ENCODE measurements around the gene VCL. TPM values are rescaled to one million over a fixed set of nuclear protein-coding genes. Genes with fewer than 3 reads are reported as not detected.
A peak's percentile ranks its signal among the peaks of the same experiment; 100 is the strongest.
"Not testable (repeated sequence)": the region's sequence is repeated elsewhere in the genome, so short reads cannot be mapped to it uniquely, and the experiment has no call there.

VCL gene
- total RNA-seq, 1 donor from 2014 or later = 284 TPM

DNA sequence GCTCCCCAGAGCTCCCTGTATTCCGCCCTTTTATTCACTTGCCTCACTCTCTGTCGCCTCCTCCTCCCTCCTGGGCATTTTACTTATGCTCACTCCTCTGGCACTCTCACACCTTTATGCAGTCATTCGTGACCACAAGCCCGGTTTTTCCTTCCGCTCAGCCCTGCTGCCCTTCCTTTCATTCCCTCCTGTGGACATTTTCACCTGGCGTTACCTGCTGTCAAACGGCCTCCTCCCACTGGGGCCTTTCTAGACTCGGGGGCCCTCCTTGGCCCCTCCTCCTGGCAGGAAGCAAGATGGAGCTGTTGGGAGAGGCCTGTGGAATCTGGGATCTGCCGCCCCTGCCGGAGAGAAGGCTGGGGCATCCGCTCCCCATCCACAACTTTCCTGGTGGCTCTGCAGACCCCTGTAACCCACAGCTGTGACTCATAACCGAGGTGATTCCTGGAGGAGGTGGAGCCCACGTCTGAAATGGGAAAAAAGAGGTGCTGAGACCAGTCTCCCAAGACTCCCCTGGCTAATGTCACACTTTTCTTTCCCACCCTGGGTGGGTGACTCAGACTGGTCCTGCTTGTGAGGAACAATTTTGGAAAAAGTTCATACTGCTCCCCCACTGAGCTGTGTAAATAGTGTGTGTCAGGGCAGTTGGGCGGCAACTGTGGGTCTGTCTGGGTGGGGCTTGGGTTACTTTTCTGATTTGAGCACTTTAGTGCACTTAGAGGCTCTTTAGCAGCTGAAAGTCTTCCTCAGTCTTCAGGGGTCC, 1.2 kb downstream of the VCL start:
- peak; percentile 80 for DNase-seq (ENCODE audit: low spot score)
- intact Hi-C loops (cut with DNase I) = loop anchor here (5.0 kb wide), 4 partner anchors 38 to 112 kb away; no protein-coding TSS in a partner anchor

DNA sequence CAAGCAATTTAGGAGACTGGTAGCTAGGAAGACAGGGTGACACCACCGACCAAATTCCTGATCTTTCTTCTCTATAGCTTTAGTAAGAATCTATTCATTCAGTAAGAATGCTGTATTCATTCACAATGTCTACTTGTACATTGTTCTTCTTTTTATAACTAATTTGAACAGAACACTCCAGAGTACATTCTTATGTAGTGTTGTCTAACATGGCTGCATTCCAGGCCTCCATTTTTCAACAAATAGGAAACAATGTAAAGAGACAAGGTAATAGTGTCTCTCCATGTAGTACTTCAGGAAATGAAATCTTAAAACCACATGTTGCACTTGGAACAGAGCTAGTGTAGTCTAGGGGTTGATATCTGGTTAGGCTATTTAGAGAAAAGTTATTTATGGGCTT, 1.8 kb downstream of the VCL start:
- DNase-seq (ENCODE audit: low spot score) = no peak
- intact Hi-C loops (cut with DNase I) = loop anchor here (5.0 kb wide), 4 partner anchors 38 to 112 kb away; no protein-coding TSS in a partner anchor

DNA sequence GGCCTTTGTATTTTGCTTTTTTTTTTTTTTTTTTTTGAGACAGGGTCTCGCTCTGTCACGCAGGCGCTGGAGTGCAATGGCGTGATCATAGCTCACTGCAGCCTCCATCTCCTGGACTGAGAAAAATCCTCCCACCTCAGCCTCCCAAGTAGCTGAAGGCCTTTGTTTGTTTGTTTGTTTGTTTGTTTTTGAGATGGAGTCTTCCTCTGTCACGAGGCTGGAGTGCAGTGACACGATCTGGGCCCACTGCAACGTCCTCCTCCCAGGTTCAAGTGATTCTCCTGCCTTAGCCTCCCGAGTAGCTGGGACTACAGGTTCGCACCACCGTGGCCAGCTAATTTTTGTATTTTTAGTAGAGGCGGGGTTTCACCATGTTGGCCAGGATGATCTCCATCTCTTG, 2.3 kb downstream of the VCL start:
- DNase-seq (ENCODE audit: low spot score); intact Hi-C loops (cut with DNase I): not testable (repeated sequence)

DNA sequence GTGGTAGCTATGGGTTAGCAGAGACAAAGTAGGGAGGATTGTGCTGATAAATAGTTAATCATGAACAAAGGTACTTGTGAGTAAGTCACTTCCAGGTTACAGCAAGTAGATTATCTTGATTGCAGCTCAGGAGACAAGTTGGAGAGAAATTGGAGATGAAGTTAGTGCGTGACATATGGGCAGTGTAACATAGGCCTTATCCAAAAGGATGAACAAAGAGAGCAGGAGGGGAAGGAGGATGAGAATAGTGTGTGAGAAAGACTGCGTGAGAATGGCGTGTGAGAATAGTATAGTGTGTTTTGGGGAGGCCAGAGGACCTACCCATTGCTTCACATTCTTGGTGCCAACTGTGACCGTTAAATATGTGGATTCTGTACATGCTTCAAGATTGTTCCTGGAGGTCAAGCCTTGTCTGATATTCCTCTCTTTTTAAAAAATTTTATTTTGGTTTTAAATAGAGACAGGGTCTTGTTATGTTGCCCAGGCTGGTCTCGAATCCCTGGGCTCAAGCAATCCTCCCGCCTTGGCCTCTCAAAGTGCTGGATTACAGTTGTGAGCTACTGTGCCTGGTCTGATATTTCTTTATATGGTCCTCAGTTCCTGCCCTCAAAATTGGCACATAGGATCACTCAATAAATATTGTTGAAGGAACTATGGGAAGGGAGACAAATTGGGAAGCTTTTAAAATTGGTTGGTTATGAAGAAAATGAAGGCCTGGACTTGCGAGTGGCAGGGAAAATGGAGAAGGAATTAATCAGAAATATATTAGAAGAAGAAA, 3.2 kb downstream of the VCL start:
- no peak for DNase-seq (ENCODE audit: low spot score)
- intact Hi-C loops (cut with DNase I) = no loop called here

DNA sequence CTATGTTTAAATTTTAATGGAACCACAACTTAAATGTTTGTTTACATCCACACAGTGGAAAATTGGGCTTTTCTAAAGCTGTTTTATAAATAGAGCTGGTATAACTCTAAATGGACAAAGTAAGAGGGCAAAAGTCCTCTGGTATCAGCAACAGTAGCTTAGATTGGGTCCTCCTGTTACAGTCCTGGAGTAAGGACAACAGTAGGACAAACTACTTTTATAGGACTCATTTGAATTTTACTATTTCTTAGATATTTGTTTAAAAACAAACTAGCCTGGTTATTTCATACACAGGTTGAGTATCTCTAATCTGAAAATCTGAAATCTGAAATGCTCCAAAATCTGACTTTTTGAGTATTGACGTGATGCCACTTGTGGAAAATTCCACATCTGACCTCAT, 8.4 kb downstream of the VCL start:
- intact Hi-C loops (cut with DNase I) = no loop called here
- no peak for DNase-seq (ENCODE audit: low spot score)

DNA sequence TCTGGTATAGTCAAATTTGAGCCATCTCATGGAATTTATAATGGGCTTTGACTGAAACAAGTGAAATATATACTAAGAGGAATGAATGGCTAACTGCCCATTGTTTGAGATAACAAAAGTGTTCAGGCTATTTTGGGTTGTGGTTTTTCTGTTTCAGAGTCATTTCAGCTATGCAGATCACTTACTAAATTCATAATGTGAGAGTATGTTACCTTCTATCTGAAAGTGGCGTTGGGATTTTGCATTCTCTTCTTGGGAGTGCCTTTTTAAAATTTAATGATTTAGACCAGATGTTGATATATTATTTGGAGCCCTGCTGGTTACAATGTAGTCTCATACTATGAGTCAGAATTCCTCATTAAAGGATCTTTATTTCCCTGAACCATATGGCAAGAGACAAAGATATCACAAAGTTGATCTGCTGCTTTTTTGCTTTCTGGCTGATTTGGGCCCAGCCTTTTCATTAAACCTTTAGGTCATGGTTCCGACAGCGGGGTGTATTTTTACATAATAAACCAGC, 10.4 kb downstream of the VCL start:
- DNase-seq (ENCODE audit: low spot score) = no peak
- intact Hi-C loops (cut with DNase I) = no loop called here

DNA sequence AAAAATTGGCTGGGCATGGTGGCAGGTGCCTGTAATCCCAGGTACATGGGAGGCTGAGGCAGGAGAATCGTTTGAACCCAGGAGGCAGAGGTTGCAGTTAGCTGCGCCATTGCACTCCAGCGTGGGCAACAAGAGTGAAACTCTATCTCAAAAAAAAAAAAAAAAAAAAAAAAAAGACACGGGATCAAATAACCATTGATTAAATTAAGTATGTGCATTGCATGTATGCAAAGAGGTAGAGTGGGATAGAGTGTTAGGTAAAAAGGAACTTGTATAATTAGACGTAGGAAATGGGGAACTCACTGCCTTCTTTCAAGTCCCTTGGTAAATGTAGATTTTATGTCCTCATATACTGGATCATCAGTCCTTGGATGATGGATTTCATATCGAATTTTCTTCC, 13.1 kb downstream of the VCL start:
- intact Hi-C loops (cut with DNase I) = no loop called here
- no peak for DNase-seq (ENCODE audit: low spot score)

DNA sequence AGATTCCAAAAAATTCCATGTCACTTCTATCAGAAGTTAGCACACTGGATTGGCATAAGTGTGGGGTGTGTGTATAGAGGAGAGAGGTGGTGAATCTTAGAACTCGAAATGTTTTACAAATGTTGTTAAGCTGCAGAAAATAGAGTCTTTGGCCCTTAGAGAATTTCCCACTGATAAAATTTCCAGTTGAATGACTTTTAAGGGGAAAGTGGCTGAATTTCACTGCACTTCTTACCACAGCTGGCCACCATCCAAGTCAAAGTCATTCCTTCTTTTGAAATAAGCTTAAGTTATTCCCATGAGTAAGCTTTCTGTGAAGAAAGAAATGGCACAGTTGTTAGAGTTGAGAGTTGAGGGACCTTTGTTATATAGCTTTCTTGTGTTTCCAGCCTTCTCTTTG, 13.9 kb downstream of the VCL start:
- DNase-seq (ENCODE audit: low spot score) = no peak
- intact Hi-C loops (cut with DNase I) = no loop called here

DNA sequence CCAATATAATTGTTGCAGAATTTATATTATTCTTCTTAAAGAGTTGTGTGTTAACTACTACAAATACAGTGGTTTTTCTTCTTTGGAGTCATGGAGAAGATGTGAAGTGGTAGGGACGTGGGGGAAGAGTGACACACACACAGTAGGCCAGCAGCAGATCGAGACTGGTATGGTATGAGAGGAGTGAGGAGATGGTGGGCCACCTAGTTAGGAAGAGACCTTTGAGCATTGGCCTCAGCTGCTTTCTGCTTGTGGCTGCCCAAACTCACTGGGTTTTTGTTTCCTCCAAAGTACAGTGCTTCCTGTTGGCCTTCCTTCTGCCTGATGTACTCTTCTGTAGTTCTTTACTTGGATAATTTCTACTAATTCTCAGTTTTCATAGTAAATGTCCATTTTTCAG, 14.6 kb downstream of the VCL start:
- DNase-seq (ENCODE audit: low spot score) = no peak
- intact Hi-C loops (cut with DNase I) = no loop called here

DNA sequence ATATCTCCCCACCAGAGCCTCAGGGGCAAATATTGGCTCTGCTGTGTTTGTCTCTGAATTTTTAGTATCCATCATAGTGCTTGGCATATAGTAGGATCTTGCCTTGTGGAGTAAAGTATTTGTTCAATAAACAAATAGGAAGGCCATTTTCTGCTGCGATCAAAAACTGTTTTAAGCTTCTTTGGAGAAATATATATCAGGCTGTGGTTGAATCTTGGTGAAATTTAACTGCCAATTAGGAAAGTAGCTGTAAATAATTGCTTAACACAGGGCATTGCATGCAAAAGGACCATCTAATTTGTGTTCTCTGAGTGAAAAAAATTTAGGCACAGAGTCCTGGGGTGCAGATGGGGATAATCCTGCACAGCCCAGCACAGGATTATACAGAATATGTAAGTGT, 15.1 kb downstream of the VCL start:
- intact Hi-C loops (cut with DNase I) = no loop called here
- DNase-seq (ENCODE audit: low spot score) = no peak

DNA sequence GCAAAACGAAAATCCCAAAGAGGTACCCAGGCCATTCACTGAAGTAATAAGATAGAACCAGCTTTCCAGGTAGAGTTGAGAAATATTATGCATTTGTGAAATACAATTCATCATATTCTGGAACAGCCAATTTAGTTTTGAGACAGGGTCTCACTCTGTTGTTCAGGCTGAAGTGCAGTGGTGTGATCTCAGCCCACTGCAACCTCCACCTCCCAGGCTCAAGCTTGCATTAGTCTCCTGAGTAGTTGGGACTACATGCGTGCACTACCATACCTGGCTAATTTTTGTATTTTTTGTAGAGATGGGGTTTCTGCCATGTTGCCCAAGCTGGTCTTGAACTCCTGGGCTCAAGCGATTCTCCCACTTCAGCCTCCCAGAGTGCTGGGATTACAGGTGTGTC, 16.7 kb downstream of the VCL start:
- intact Hi-C loops (cut with DNase I); DNase-seq (ENCODE audit: low spot score): not testable (repeated sequence)

DNA sequence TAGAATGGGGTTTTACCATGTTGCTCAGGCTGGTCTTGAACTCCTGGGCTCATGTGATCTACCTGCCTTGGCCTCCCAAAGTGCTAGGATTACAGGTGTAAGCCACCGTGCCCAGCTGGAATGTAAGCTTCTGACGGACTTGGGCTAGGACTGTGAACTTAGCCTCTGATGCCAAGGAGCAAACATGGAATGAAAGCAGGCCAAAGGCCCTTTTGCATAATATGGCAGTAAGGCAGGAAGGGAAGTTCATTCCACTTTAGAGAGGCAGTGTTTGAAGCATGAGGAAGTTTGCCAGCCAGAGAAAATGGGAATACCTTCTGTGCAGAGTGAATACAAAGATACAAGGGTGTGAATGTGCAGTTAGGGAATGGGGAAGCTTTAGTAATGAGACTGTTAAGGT, 20.3 kb downstream of the VCL start:
- DNase-seq (ENCODE audit: low spot score) = no peak

DNA sequence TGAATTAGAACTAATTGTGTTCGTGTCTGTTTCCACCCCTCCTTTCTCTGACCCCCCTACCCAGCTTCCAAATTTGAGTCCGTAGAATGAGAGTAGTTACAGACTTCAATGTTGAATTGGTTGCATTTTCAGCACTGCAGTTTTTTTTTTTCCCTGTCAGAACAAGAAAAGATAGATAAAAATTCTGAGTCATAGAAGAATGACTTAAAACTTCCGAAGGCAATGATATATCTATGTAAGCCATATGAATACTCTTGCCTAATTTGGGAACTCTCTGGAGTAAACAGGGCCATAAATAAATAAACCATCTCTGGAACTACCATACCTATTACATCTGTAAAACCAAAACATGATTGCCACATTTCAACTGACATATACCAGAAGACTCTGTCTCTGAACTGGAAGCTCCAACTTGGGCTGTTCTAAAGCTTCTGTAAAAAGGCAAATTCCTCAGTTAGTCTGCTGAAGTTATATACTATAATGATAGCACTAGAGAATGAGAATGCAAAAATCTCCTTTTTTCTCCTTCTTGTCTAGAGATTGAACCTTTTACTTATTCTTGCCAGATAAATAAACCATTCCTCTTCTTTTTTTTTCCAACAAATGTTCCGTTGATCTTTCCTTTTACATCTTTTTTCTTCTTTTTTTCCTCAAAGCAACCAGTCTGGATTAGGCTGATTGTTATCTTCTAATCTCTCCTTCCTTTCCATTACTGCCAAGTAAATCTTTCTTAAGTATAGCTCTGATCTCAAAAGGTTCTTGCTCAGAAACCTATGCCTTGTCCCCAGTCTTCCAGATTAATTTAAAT, 23.5 kb downstream of the VCL start:
- intact Hi-C loops (cut with DNase I) = no loop called here
- no peak for DNase-seq (ENCODE audit: low spot score)

More for the DNA sequence above, 20.3 kb downstream of the VCL start:
- intact Hi-C loops (cut with DNase I) = no loop called here

DNA sequence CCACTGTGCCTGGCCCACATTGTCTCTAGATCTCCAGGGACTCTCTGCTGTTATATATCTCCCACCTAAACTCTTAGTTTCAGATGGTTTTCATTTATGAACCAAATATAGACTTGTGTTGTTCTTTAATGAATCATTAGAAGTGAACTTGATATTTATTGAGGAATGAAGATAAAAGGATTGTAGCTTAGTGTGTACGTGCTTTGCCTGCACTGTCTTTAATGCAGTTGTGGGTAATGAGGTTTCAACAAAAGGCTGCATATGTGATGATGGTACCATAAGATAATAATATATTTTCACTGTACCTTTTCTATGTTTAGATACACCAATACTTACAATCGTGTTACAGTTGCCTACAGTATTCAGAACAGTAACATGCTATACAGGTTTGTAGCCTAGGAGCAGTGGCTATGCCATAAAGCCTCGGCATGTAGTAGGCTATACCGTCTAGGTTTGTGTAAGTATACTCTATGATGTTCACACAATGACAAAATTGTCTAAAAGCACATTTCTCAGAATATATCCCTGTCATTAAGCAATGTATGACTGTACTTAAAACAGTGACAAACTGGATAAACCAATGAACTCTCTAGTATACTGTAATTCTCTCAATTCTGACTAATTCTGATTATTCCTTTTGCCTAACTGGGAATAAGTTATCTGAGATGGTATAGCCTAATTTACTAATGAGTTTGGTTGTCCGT, 25.2 kb downstream of the VCL start:
- no peak for DNase-seq (ENCODE audit: low spot score)
- intact Hi-C loops (cut with DNase I) = no loop called here

DNA sequence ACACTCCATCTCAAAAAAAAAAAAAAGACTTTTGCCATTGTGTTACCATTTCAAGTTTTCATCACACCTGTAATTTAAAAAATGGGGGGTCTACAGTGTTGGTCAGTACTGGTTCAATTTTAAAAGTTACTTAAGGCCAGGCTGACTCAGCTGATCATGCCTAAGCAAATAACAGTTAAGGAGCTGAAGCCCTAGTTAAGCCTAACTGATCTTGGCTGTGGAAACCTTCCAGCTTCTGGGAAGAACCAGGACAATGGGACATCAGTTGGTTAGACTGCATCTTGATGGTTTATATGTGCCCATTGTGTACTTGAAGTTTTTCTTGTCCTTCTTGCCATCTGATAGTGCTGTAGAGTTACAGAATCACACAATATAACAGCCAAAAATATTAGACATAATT, 26.7 kb downstream of the VCL start:
- no peak for DNase-seq (ENCODE audit: low spot score)
- intact Hi-C loops (cut with DNase I) = no loop called here

DNA sequence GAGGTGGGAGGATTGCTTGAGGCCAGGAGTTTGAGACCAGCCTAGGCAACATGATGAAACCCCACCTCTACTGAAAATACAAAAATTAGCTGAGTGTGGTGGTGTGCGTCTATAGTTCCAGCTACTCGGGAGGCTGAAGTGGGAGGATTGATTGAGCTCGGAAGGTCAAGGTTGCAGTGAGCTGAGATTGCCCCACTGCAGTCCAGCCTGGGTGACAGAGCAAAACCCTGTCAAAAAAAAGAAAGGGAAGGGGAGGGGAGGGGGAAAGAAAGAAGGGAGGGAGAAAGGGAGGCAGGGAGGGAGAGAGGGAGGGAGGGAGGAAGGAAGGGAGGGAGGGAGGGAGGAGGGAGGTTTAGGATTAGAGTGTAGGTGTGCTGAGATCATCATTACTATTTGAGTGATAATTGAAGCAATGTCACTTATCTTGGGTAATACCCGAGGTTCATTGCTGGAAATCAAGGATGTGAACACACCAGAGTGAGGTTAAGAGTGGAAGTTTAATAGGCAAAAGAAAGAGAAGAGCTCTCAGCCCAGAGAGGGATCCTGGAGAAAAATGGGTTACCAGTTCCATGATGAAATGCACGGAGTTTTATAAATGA, 27.6 kb downstream of the VCL start:
- no peak for DNase-seq (ENCODE audit: low spot score)
- intact Hi-C loops (cut with DNase I) = no loop called here

DNA sequence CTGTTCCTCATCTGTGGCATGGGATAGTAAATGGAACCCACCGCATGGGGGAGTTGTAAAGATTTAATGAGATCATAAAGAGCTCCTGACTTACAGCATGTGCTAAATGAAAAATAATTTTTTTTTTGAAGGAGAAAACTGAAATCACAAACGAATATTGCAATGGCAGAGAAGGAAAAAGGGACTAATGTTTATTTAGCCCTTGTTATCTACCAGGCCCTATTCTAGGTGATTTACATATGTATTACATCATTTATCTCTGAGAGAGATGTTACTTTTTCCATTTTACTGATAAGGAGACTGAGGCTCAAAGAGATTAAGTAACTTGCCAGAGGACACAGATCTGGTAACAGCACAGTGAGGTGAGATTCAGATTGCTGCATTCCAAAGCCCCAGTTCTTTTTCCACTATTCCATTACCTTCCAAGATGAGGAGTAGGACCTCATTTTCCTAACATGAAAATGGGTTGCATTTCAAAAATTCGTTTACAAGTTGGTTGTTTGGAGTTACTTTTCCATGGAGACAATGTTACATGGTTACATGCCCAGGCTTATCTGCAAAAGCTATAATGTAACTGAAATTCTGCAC, 28.6 kb downstream of the VCL start:
- no peak for DNase-seq (ENCODE audit: low spot score)

DNA sequence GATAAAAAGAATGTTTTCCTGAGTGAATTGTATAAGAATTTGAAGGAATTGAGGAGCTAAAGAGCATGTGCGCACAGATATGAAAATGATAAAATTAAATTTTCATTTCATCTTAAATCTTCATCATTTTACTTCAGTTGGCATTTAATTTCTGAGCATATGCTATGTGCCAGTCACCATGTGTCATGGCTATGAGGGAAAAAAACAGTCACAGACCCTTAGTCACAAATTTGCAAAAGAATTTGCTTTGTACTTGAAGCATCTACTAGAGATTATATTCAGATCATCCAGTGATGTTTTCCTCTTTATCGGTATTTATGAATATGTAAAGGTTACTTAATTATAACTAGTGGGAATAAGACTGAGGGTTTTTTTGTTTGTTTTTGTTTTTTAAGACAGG, 29.8 kb downstream of the VCL start:
- intact Hi-C loops (cut with DNase I) = no loop called here
- DNase-seq (ENCODE audit: low spot score) = no peak

More for the DNA sequence above, 28.6 kb downstream of the VCL start:
- intact Hi-C loops (cut with DNase I) = no loop called here

DNA sequence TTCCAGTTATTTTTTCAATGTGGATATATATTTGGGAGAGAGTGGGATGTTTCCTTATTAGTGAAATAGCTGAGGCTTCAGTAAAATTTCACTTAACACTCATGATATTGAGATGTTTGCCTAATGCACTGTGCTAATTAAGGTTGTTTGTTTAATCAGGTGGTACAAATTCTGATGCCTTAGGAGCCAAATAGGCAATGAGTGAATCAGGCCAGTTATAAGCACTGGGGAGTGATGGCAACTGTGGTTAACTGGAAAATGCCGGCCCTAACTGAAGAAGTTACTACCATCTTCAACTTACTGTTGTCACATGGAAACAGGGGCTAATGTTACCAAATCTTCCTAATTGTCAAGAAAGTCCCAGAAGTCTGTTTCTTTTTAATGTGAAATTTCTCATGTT, 32.0 kb downstream of the VCL start:
- intact Hi-C loops (cut with DNase I) = no loop called here
- no peak for DNase-seq (ENCODE audit: low spot score)
